ENCODE measurements around the gene RNF8.

DNA sequence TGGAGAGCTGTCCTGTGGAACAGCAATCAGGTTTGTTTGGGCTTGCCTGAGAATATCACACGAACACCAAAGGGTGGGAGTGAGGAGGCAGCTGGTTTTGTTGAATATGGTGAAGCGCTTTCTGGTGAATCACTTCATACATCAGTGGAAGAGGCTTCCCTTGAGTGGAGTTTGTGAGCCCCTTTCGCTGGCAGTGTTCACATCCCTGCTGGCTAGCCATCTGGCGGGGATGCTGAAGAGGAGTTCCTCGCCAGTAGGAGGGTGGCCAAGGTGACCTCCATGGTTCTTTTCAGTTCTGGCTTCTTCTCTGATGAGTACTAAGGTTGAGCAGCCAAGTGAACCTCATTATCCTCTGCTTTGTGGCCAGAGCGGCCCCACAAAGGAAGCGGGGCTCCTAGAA is 37.7 kb upstream of the RNF8 start:
- TF ChIP-seq POLR2AphosphoS5 (IDR thresholded peaks at IDR 0.05), result no peak
- TF ChIP-seq, protein P1, sequence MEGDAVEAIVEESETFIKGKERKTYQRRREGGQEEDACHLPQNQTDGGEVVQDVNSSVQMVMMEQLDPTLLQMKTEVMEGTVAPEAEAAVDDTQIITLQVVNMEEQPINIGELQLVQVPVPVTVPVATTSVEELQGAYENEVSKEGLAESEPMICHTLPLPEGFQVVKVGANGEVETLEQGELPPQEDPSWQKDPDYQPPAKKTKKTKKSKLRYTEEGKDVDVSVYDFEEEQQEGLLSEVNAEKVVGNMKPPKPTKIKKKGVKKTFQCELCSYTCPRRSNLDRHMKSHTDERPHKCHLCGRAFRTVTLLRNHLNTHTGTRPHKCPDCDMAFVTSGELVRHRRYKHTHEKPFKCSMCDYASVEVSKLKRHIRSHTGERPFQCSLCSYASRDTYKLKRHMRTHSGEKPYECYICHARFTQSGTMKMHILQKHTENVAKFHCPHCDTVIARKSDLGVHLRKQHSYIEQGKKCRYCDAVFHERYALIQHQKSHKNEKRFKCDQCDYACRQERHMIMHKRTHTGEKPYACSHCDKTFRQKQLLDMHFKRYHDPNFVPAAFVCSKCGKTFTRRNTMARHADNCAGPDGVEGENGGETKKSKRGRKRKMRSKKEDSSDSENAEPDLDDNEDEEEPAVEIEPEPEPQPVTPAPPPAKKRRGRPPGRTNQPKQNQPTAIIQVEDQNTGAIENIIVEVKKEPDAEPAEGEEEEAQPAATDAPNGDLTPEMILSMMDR (IDR thresholded peaks at IDR 0.05), result no peak

Data from prostate gland (tissue), 2 donors.